Vagina (tissue), 2 donors: ENCODE results near the gene TXNL4B.

Experiments used
- POLR2A ChIP-seq, 2 donors: fragments of 450-650 bp; IDR thresholded peaks; one replicate each; pipeline ENCODE4 v1.6.1; 2017; ENCODE audit warnings: antibody characterized with exemption in 2 of 2, mild to moderate bottlenecking in 2 of 2, moderate library complexity in 2 of 2
- TF ChIP-seq, protein P1 (sequence below), 3 experiments: fragments of 450-650 bp in 2 of 3; fragments of 200-600 bp in 1 of 3; sonication (generic) in 1 of 3; IDR thresholded peaks; one replicate each; pipeline ENCODE4 v1.5.1; 2017 to 2019; ENCODE audit warnings: antibody characterized with exemption in 3 of 3, mild to moderate bottlenecking in 2 of 3, moderate library complexity in 2 of 3

DNA sequence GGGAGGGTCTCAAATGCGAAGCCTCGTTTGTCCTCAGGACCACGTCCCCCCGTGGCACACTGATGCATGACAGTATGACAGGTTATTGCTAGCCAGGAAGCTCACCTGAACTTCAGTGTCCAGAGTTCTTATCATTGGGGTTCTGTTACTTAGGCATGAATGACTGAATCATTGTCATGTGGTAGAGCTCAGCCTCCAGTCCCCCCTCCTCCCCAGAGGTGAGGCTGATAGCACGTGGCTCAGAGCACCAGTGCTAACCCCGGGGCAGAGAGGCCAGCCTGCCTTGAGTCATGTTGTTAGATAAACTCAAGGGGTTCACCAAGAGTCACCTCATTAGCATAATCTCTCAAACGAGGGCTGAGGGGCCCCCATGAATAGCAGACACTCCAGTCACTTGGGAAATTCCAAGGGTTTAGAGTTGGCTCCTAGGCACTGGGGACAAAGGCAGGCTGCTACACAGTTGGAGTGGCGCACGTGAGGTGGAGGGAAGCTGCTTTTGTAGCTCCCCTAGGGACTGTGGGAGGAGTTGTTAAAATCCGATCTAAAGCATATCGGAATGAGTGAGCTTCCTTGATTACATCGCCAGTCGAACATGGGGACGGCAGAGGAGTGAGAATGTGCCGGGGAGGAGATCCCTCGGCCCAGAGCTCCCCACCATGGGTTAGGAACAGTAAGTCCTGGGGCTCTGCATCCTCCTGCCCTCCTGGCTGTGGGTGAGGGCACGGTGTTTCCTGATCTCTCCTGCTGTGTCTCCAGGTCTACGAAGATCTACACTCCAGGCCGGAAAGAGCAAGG, 18.4 kb upstream of the TXNL4B start:
- TF ChIP-seq, protein P1, sequence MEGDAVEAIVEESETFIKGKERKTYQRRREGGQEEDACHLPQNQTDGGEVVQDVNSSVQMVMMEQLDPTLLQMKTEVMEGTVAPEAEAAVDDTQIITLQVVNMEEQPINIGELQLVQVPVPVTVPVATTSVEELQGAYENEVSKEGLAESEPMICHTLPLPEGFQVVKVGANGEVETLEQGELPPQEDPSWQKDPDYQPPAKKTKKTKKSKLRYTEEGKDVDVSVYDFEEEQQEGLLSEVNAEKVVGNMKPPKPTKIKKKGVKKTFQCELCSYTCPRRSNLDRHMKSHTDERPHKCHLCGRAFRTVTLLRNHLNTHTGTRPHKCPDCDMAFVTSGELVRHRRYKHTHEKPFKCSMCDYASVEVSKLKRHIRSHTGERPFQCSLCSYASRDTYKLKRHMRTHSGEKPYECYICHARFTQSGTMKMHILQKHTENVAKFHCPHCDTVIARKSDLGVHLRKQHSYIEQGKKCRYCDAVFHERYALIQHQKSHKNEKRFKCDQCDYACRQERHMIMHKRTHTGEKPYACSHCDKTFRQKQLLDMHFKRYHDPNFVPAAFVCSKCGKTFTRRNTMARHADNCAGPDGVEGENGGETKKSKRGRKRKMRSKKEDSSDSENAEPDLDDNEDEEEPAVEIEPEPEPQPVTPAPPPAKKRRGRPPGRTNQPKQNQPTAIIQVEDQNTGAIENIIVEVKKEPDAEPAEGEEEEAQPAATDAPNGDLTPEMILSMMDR (IDR thresholded peaks at IDR 0.05), result no peak
- no peak for TF ChIP-seq POLR2A (IDR thresholded peaks at IDR 0.05)
